Coronary artery (tissue), 2 donors: ENCODE measurements around the gene PPIH.

Experiments
- DNase-seq: peaks from one replicate; pipeline ENCODE4 v3.0.0-alpha.2; 2017; ENCODE audit warnings: low spot score
- H3K27ac ChIP-seq, 2 donors: fragments of 200-600 bp; sonication (generic); one replicate each; pipeline ENCODE4 v1.5.1; 2016 to 2019
- H3K4me3 ChIP-seq: fragments of 200-600 bp; sonication (generic); 2 replicates; pipeline ENCODE4 v1.5.1; 2016; ENCODE audit warnings: mild to moderate bottlenecking, moderate library complexity
- TF ChIP-seq, protein P1 (sequence below): fragments of 200-600 bp; sonication (generic); IDR thresholded peaks from one replicate; pipeline ENCODE4 v1.5.1; 2019; ENCODE audit warnings: antibody characterized with exemption

Gene PPIH

DNA sequence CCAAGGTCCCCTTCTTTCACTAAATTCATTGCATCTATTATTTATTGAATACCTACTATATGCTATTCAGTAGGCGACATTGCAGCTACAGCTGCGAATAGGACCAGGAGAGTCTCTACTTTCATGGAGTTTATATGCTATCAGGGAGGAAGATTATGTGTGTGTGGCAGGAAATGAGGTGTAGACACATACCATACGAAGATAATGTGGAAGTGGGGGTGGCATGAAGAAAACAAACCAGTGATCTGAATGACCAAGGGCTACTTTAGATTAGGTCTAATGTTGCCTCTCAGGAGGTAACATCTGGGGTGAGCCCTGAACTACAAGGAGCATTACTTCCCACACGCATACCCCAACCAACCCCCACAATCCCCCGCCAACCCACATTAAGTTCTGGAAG is 1.0 kb upstream of the PPIH start:
- TF ChIP-seq, protein P1, sequence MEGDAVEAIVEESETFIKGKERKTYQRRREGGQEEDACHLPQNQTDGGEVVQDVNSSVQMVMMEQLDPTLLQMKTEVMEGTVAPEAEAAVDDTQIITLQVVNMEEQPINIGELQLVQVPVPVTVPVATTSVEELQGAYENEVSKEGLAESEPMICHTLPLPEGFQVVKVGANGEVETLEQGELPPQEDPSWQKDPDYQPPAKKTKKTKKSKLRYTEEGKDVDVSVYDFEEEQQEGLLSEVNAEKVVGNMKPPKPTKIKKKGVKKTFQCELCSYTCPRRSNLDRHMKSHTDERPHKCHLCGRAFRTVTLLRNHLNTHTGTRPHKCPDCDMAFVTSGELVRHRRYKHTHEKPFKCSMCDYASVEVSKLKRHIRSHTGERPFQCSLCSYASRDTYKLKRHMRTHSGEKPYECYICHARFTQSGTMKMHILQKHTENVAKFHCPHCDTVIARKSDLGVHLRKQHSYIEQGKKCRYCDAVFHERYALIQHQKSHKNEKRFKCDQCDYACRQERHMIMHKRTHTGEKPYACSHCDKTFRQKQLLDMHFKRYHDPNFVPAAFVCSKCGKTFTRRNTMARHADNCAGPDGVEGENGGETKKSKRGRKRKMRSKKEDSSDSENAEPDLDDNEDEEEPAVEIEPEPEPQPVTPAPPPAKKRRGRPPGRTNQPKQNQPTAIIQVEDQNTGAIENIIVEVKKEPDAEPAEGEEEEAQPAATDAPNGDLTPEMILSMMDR, result no peak
- no peak for DNase-seq
- peak overlapping the region; percentile 89 for H3K4me3 ChIP-seq

DNA sequence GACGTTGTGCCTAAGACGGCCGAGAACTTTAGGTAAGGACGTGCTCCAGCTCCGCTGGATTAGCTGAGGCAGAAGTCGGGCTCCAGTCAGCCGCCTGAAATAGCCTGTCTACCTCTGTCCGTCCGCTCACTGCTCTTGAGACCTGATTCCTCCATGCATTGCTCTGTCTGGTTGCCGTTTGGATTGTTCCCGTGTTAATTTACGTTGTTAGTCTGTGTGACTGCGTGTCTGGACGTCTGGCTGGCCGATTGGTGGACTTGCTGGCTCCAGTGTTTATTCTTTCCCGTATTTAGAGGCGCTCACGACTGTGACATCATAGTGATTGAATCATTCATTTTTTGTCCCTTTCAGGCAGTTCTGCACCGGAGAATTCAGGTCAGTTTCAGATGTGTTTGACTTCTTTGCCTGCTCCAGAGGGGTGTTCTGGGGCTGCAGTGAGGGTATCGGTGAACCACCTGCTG is 684 bp downstream of the PPIH start:
- TF ChIP-seq, protein P1, result no peak
- DNase-seq, result no peak
- Histone ChIP-seq H3K27ac (peak overlapping the region in 1 of 2 donors; percentile 88), H3K4me3 (peak overlapping the region; percentile 89)

More for the DNA sequence above, 1.0 kb upstream of the PPIH start:
- H3K27ac ChIP-seq, result no peak overlapping the region

DNA sequence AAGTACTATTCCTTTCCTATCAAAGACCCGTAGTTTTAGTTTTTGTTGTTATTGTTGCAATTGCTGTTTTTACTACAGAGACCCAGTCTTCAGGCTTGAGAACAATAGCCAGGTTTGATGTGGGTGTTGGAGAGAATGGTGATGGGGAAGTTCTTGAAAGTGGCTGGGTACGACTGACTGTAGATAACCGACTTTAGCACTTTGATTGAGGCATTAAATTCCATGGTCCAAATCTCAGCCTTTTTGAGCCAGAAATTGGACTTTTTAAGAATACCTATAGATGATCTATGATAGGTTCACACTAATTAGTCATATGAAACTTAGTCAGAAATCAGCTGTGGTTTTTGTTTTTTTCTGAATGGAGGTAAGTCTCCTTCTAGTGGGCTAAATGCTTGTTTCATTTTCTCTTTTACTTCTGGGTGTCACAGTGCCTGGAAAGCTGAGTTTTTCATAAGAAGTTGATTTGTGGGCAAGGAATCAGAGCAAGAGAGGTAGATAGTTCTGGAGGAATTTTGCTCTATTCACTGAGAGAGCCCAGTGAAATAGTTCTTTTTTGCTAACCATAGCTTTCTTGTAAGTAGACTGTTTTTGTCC is 2.8 kb downstream of the PPIH start:
- H3K4me3 ChIP-seq, result no peak overlapping the region
- DNase-seq, result no peak
- TF ChIP-seq, protein P1, result no peak
- H3K27ac ChIP-seq, result no peak overlapping the region

DNA sequence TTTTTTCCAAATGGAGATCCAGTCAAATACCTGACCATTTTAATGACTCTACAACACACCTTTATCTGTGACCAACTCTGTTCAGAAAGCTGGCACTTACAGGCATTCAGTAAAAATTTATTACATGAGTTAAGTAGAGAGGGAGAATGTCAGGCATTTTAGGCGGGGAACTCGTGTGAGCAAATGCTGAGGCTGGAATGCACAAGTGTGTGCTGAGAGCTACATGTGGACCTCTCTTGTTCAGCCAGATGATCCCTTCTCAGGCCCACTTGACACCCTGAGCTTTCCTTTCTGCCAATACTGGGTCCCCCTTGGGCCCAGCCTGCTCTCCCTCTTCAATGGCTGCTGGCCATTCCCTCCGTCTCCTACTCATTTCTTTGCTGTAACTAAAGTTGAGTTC is 11.7 kb downstream of the PPIH start:
- no peak overlapping the region for H3K27ac ChIP-seq
- DNase-seq, result no peak

DNA sequence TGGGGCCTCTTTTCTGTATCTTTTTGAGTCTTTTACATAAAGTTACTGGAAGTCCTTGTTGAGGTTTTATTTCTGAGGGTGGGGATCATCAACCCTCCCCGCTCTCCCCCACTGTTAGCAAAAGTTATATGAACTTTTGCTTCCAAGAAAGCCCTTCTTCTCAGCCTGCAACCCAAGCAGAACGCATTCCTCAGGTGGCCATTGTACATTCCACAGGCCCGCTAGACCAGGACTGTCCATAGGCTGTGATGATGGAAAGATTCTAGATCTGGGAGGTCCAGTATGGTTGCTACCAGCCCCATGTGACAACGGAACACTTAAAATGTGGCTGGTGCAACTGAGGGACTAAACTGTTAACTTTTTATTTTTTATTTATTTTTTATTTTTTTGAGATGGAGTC is 12.2 kb downstream of the PPIH start:
- no peak for DNase-seq
- Histone ChIP-seq H3K27ac (no peak overlapping the region), H3K4me3 (no peak overlapping the region)
- TF ChIP-seq, protein P1, result no peak

More for the DNA sequence above, 11.7 kb downstream of the PPIH start:
- TF ChIP-seq, protein P1, result no peak
- H3K4me3 ChIP-seq, result no peak overlapping the region

DNA sequence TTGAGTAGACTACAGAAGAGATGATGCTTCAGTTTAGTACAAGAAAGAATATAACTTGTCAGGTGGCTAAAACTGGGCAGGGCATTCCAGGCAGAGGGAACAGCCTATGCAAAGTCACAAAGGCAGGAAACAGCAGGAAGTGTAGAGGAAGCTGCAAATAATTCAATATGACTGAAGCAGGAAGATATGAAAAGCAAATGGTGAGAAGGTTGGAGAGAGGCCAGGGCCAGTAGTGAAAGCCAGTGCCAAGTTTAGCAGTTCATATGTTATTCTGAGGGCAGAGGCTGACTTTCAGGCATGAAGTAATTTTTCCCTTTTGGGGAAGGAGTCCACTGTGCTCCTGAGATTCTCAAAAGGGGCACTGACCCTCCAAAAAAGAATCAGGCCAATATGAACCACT is 16.0 kb downstream of the PPIH start:
- DNase-seq, result no peak
- no peak overlapping the region for H3K27ac ChIP-seq
- TF ChIP-seq, protein P1, result no peak
- no peak overlapping the region for H3K4me3 ChIP-seq

DNA sequence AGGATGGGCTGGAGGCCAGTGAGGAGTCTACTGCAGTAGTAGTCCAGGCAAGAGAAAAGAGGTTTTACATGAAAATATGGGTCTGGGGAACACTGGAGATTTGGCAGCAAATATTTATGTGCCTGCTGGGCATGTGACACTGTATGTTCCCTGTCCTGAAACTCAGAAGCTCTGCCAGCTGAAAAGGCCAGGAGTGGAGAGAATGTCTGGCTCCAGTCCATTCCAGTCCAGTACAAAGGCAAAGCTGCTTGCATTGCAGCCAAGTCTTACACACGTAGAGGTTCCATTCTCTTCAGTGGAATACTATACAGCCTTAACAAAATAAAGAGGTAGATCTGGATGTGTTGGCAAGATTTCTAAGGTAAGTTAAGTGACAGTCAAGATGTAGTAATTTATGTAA is 16.5 kb downstream of the PPIH start:
- DNase-seq, result no peak
- TF ChIP-seq, protein P1, result no peak
- Histone ChIP-seq H3K4me3 (no peak overlapping the region), H3K27ac (no peak overlapping the region)
